Psoas muscle (tissue), 8 donors: ENCODE results near the gene TCFL5. TPM values are rescaled to one million over a fixed set of nuclear protein-coding genes. Genes with fewer than 3 reads are reported as not detected.
"Not testable (repeated sequence)": the region's sequence is repeated elsewhere in the genome, so short reads cannot be mapped to it uniquely, and the experiment has no call there.

ENCODE experiments used
- ATAC-seq, 4 donors: fragments of 200-7000 bp; cut with Tn5 transposase; one replicate each; pipeline ENCODE4 v1.9.1; 2020; ENCODE audit warnings: moderate library complexity in 3 of 4, mild to moderate bottlenecking in 2 of 4
- DNase-seq, 2 donors: peaks; one replicate each; pipeline ENCODE4 v3.0.0-alpha.2; 2020
- H3K27ac ChIP-seq: fragments of 200-600 bp; one replicate; pipeline ENCODE4 v1.8.0; 2022
- H3K27me3 ChIP-seq, 3 donors: fragments of 200-600 bp in 1 of 3; one replicate each; pipeline versions ENCODE4 v1.6.1 to v1.8.0; 2013 to 2022; ENCODE audit warnings: low read length in 2 of 3, mild to moderate bottlenecking in 2 of 3, moderate library complexity in 1 of 3; ENCODE audit not compliant: insufficient read depth in 3 of 3
- H3K36me3 ChIP-seq, 2 donors: fragments of 200-600 bp in 1 of 2; one replicate each; pipeline versions ENCODE4 v1.6.1 to v1.8.0; 2013 to 2022; ENCODE audit warnings: low read depth in 1 of 2, mild to moderate bottlenecking in 1 of 2, moderate library complexity in 1 of 2; ENCODE audit not compliant: insufficient read depth in 1 of 2
- H3K4me1 ChIP-seq: fragments of 200-600 bp; one replicate; pipeline ENCODE4 v1.8.0; 2022
- H3K4me3 ChIP-seq: fragments of 200-600 bp; one replicate; pipeline ENCODE4 v1.8.0; 2022; ENCODE audit warnings: mild to moderate bottlenecking
- H3K9me3 ChIP-seq: fragments of 200-600 bp; one replicate; pipeline ENCODE4 v1.8.0; 2022
- whole genome bisulfite sequencing, 3 donors: extraction: QIAGEN DNeasy Blood & Tissue Kit; methylation state at CpG; one replicate each; pipeline versions ENCODE4 v1.1.6 to v1.1.7; 2013; 5-methylcytosine and 5-hydroxymethylcytosine counted together
- intact Hi-C, 2 donors: fragments of 100-400 bp; cut with DNase I; formaldehyde crosslinking; loops; one replicate each; pipeline versions ENCODE4 v1.11.0 to v1.14.2; 2022
- polyA plus RNA-seq, 3 donors: library from polyadenylated mRNA; stranded (reverse); fragments of 200-250 nt; gene quantifications; one replicate each; pipeline ENCODE4 v1.2.3, GENCODE V29; 2013
- total RNA-seq, 4 donors: library from RNA; stranded (reverse); fragmentation: NEBNext Ultra II Directional in 2 of 4; extraction: Animal tissue kit (Norgen Biotek cat#: 25700) in 2 of 4; gene quantifications; one replicate each; pipeline versions ENCODE4 v1.2.1 to v1.2.4, GENCODE V29; 2021 to 2023
- TF ChIP-seq, protein P1 (sequence below): fragments of 200-600 bp; IDR thresholded peaks from one replicate; pipeline ENCODE4 v1.8.0; 2022; ENCODE audit warnings: antibody characterized with exemption
- donor health status: healthy with polysubstance abuse.
- donor health status: DM: no; HTN: no; CAD: no; lungs with moderate emphysema.
- donor health status: Bipolar disorder and iron deficiency.
- donor health status: healthy.
- donor health status: DM: yes; HTN: yes; CAD: no.
- donor health status: DM: no; HTN: no; CAD: no.
- donor health status: DM: no; HTN: no; CAD: no.
- donor health status: DM: yes; HTN: yes; CAD: no.

Gene TCFL5
- total and polyA plus RNA-seq, 7 donors: 2.3 to 5.2 (median 3.9) TPM

DNA sequence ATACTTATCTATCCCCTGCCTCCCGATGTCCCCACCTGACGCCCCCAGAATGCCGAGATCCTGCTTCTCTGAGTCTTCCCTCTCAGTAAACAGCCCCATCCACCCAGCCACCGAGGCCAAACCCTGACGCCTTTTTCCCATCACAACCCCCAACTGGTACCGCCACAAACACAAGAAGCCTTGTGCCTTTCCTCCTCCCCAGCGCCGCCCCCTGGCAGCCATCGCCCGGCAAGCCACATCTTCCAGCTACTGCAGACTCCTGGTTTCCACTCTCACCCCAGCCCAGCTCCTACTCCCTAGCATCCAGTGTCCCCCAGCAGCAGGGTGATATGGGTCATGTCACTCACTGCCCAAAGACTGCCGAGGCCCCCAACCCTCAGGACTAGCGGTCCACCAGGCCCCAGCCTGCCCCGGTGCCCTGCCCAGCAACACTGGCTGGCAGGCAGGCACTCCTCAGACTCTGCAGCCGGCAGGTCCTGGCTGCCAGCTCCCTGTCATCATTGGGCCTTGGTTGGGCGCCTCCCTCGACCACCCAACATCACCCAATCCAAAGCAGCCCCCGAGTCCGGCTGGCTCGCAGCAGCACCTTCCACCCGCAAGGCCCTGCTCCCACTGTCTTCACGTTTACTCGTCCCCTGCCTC lies 11.2 kb downstream of the TCFL5 start:
- intact Hi-C loops: no loop called here
- TF ChIP-seq, protein P1, sequence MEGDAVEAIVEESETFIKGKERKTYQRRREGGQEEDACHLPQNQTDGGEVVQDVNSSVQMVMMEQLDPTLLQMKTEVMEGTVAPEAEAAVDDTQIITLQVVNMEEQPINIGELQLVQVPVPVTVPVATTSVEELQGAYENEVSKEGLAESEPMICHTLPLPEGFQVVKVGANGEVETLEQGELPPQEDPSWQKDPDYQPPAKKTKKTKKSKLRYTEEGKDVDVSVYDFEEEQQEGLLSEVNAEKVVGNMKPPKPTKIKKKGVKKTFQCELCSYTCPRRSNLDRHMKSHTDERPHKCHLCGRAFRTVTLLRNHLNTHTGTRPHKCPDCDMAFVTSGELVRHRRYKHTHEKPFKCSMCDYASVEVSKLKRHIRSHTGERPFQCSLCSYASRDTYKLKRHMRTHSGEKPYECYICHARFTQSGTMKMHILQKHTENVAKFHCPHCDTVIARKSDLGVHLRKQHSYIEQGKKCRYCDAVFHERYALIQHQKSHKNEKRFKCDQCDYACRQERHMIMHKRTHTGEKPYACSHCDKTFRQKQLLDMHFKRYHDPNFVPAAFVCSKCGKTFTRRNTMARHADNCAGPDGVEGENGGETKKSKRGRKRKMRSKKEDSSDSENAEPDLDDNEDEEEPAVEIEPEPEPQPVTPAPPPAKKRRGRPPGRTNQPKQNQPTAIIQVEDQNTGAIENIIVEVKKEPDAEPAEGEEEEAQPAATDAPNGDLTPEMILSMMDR: no peak
- Histone ChIP-seq H3K4me1 (no peaks in the 10 kb centered on the region), H3K27ac (no peak overlapping the region), H3K27me3 (no peaks in the 10 kb centered on the region), H3K36me3 (peaks cover 3 to 26% of the 10 kb centered on the region in 2 donors), H3K9me3 (no peaks in the 10 kb centered on the region), H3K4me3 (no peak overlapping the region)
- no peak for ATAC-seq
- 89 to 94% (median 93%) methylated on average over 22 of the region's 22 CpGs for WGBS, 3 donors
- DNase-seq: no peak

GRCh38 chr20:62849431-62849830 lies 12.2 kb downstream of the TCFL5 start:
- TF ChIP-seq, protein P1: no peak
- H3K4me1 ChIP-seq: no peaks in the 10 kb centered on the region
- peaks cover 3 to 25% of the 10 kb centered on the region in 2 donors for H3K36me3 ChIP-seq
- H3K27me3 ChIP-seq: no peaks in the 10 kb centered on the region
- H3K9me3 ChIP-seq: no peaks in the 10 kb centered on the region
- no peak overlapping the region for H3K27ac ChIP-seq
- no peak for DNase-seq
- ATAC-seq: no peak
- no peak overlapping the region for H3K4me3 ChIP-seq
- intact Hi-C loops: no loop called here

- H3K9me3 ChIP-seq, intact Hi-C loops, DNase-seq, H3K27ac ChIP-seq, H3K4me1 ChIP-seq, ATAC-seq, H3K4me3 ChIP-seq, H3K27me3 ChIP-seq: not testable (repeated sequence)
- peaks cover 3 to 25% of the 10 kb centered on the region in 2 donors for H3K36me3 ChIP-seq
- 97 to 98% (median 97%) methylated on average over 7 of the region's 7 CpGs for WGBS, 3 donors
Measured at GRCh38 chr20:62848917-62849316, 12.7 kb downstream of the TCFL5 start.

- no peaks in the 10 kb centered on the region for H3K9me3 ChIP-seq
- intact Hi-C loops: no loop called here
- TF ChIP-seq, protein P1: no peak
- ATAC-seq (no peak), DNase-seq (no peak)
- peaks cover 3 to 8% of the 10 kb centered on the region in 2 donors for H3K36me3 ChIP-seq
- WGBS, 3 donors: 79 to 81% (median 80%) methylated on average over 19 of the region's 19 CpGs
- no peak overlapping the region for H3K4me3 ChIP-seq
- H3K4me1 ChIP-seq: no peaks in the 10 kb centered on the region
- no peaks in the 10 kb centered on the region for H3K27me3 ChIP-seq
- no peak overlapping the region for H3K27ac ChIP-seq
Measured at GRCh38 chr20:62846166-62846890, 15.3 kb downstream of the TCFL5 start.

GRCh38 chr20:62845416-62846160 lies 16.0 kb downstream of the TCFL5 start:
- Histone ChIP-seq H3K27me3 (no peaks in the 10 kb centered on the region), H3K4me3 (no peak overlapping the region), H3K27ac (no peak overlapping the region), H3K9me3 (no peaks in the 10 kb centered on the region), H3K36me3 (peaks cover 3 to 13% of the 10 kb centered on the region in 2 donors), H3K4me1 (no peaks in the 10 kb centered on the region)
- intact Hi-C loops: no loop called here
- DNase-seq (no peak), ATAC-seq (no peak)
- TF ChIP-seq, protein P1: no peak
- WGBS, 3 donors: 91 to 96% (median 93%) methylated on average over 16 of the region's 16 CpGs
